HK-2 (cell line): ENCODE data around the gene SNX9.

Source experiments
- DNase-seq: peaks from one replicate; pipeline ENCODE4 v3.0.0-alpha.2; 2018; ENCODE audit not compliant: unreplicated experiment

Gene SNX9

GRCh38 chr6:157804448-157805327, 18.4 kb upstream of the SNX9 start:
- DNase-seq: no peak

GRCh38 chr6:157806131-157806855, 16.8 kb upstream of the SNX9 start:
- DNase-seq: no peak

GRCh38 chr6:157806856-157807215, 16.2 kb upstream of the SNX9 start:
- no peak for DNase-seq

GRCh38 chr6:157808405-157808950, 14.6 kb upstream of the SNX9 start:
- DNase-seq: no peak

- no peak for DNase-seq
Observed at GRCh38 chr6:157809613-157810012, 13.4 kb upstream of the SNX9 start.

- DNase-seq: no peak
Observed at GRCh38 chr6:157811137-157811475, 11.9 kb upstream of the SNX9 start.

GRCh38 chr6:157811476-157812173, 11.4 kb upstream of the SNX9 start:
- DNase-seq: no peak

GRCh38 chr6:157812425-157813171, 10.4 kb upstream of the SNX9 start:
- DNase-seq: no peak

- no peak for DNase-seq
Observed at GRCh38 chr6:157813191-157813590, 9.9 kb upstream of the SNX9 start.

- DNase-seq: no peak
Observed at GRCh38 chr6:157813750-157814455, 9.1 kb upstream of the SNX9 start.

GRCh38 chr6:157814883-157815282, 8.2 kb upstream of the SNX9 start:
- DNase-seq: no peak

- no peak for DNase-seq
Observed at GRCh38 chr6:157821342-157822033, 1.6 kb upstream of the SNX9 start.

GRCh38 chr6:157822245-157823000, 623 bp upstream of the SNX9 start:
- DNase-seq: no peak

- DNase-seq: peak; percentile 48
Observed at GRCh38 chr6:157823528-157824370, 703 bp downstream of the SNX9 start.

- DNase-seq: no peak
Observed at GRCh38 chr6:157825243-157825904, 2.3 kb downstream of the SNX9 start.

GRCh38 chr6:157830354-157831017, 7.4 kb downstream of the SNX9 start:
- DNase-seq: no peak

- no peak for DNase-seq
Observed at GRCh38 chr6:157831018-157831369, 7.9 kb downstream of the SNX9 start.
